ENCODE measurements around the gene GK.

DNA sequence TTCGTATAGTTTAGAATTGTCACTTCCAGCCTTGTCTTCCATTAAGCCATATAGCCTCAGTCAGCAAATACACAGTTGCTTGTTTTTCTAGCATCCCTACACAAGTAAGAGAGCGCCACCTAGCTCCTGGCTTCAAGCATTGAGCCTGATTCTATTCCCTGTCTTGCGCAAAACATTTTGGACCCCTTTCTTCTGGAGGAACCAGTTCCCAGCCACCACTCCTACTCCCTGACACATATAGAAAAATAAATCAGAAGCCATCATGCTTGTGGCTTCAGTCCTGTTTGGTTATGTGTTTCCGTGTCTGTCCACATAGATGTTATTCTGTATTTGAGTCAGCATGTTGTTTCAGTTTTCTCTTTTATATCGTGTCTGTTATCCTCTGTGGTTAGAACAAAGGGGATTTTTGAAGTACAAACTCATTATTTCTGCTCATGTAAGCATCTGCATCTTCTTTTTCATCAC, 59.9 kb downstream of the GK start:
- TF ChIP-seq, protein P1, sequence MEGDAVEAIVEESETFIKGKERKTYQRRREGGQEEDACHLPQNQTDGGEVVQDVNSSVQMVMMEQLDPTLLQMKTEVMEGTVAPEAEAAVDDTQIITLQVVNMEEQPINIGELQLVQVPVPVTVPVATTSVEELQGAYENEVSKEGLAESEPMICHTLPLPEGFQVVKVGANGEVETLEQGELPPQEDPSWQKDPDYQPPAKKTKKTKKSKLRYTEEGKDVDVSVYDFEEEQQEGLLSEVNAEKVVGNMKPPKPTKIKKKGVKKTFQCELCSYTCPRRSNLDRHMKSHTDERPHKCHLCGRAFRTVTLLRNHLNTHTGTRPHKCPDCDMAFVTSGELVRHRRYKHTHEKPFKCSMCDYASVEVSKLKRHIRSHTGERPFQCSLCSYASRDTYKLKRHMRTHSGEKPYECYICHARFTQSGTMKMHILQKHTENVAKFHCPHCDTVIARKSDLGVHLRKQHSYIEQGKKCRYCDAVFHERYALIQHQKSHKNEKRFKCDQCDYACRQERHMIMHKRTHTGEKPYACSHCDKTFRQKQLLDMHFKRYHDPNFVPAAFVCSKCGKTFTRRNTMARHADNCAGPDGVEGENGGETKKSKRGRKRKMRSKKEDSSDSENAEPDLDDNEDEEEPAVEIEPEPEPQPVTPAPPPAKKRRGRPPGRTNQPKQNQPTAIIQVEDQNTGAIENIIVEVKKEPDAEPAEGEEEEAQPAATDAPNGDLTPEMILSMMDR (conservative IDR thresholded peaks at IDR 0.05; ENCODE audit: low read length), result peak; percentile 69
- no peak for TF ChIP-seq EZH2phosphoT487 (IDR thresholded peaks at IDR 0.05; ENCODE audit: borderline replicate concordance)
